Omental fat pad (tissue), 4 donors: Measurements from ENCODE around the gene TAOK3. TPM values are rescaled to one million over a fixed set of nuclear protein-coding genes. Genes with fewer than 3 reads are reported as not detected.

Source experiments
- ATAC-seq: fragments of 150-250 bp; one replicate; pipeline ENCODE4 v1.9.1; 2016; ENCODE audit warnings: mild to moderate bottlenecking, moderate library complexity; ENCODE audit not compliant: low FRiP score
- DNase-seq: peaks from one replicate; pipeline ENCODE4 v3.0.0-alpha.2; 2019; ENCODE audit warnings: low spot score
- total RNA-seq, 4 donors: library from RNA; depleted of rRNA; stranded (reverse); fragments of >200 nt; gene quantifications; one replicate each; pipeline ENCODE4 v1.1.0, GENCODE V29; 2016
- TF ChIP-seq, protein P1 (sequence below), 3 donors: fragments of 450-650 bp; IDR thresholded peaks; one replicate each; pipeline ENCODE4 v1.5.1; 2016 to 2017; ENCODE audit warnings: antibody characterized with exemption in 3 of 3, mild to moderate bottlenecking in 3 of 3, moderate library complexity in 2 of 3

TAOK3 gene
- total RNA-seq, 4 donors from 2014 or later: 35.5 to 47.4 (median 40.7) TPM

GRCh38 chr12:118337194-118337838, 35.4 kb downstream of the TAOK3 start:
- ATAC-seq (no peak), DNase-seq (no peak)
- TF ChIP-seq, protein P1, sequence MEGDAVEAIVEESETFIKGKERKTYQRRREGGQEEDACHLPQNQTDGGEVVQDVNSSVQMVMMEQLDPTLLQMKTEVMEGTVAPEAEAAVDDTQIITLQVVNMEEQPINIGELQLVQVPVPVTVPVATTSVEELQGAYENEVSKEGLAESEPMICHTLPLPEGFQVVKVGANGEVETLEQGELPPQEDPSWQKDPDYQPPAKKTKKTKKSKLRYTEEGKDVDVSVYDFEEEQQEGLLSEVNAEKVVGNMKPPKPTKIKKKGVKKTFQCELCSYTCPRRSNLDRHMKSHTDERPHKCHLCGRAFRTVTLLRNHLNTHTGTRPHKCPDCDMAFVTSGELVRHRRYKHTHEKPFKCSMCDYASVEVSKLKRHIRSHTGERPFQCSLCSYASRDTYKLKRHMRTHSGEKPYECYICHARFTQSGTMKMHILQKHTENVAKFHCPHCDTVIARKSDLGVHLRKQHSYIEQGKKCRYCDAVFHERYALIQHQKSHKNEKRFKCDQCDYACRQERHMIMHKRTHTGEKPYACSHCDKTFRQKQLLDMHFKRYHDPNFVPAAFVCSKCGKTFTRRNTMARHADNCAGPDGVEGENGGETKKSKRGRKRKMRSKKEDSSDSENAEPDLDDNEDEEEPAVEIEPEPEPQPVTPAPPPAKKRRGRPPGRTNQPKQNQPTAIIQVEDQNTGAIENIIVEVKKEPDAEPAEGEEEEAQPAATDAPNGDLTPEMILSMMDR (IDR thresholded peaks at IDR 0.05): no peak

GRCh38 chr12:118336123-118336522, 36.6 kb downstream of the TAOK3 start:
- TF ChIP-seq, protein P1 (IDR thresholded peaks at IDR 0.05): no peak
- no peak for ATAC-seq
- DNase-seq: no peak

GRCh38 chr12:118334939-118335567, 37.7 kb downstream of the TAOK3 start:
- DNase-seq: no peak
- TF ChIP-seq, protein P1 (IDR thresholded peaks at IDR 0.05): no peak
- no peak for ATAC-seq

GRCh38 chr12:118334241-118334640, 38.5 kb downstream of the TAOK3 start:
- DNase-seq (no peak), ATAC-seq (no peak)
- TF ChIP-seq, protein P1 (IDR thresholded peaks at IDR 0.05): no peak

DNA sequence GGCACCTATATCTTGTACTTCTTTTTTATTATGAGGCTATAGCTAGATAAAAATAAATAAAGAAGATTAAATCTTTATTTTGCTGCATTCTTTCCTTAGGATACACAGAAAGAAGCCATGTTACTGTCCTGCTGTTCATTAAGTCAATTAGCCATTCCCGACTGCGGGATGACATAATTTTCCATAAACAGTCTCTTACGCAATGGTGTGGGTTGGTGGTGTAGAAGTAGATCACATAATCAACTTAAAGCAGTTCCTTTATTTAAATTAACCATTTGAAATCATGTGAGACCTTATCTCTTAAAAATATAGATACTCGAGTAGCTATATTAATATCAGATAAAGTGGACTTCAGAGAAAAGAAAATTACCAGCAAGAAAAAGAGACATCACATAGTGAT, 40.2 kb downstream of the TAOK3 start:
- DNase-seq (no peak), ATAC-seq (no peak)
- TF ChIP-seq, protein P1 (IDR thresholded peaks at IDR 0.05): no peak

- no peak for DNase-seq
- TF ChIP-seq, protein P1 (IDR thresholded peaks at IDR 0.05): no peak
- no peak for ATAC-seq
These were observed 42.2 kb downstream of the TAOK3 start for GRCh38 chr12:118330421-118331018.
